Adrenal gland (tissue), 12 donors: ENCODE results near the gene ISG20L2. TPM values are rescaled to one million over a fixed set of nuclear protein-coding genes. Genes with fewer than 3 reads are reported as not detected.
"Not testable (repeated sequence)": the region's sequence is repeated elsewhere in the genome, so short reads cannot be mapped to it uniquely, and the experiment has no call there.

ENCODE experiments used
- DNase-seq, 7 donors: peaks; one replicate each; pipeline ENCODE4 v3.0.0-alpha.2; 2019 to 2020
- H3K27ac ChIP-seq, 5 donors: fragments of 200-600 bp; sonication (generic) in 4 of 5; 1 replicate in 3 of 5; 2 replicates in 2 of 5; pipeline versions ENCODE4 v1.5.1 to v1.8.0; 2016 to 2020; ENCODE audit warnings: mild to moderate bottlenecking in 1 of 5
- H3K27me3 ChIP-seq: fragments of 200-600 bp; 2 replicates; pipeline ENCODE4 v1.8.0; 2021
- H3K36me3 ChIP-seq, 2 donors: fragments of 200-600 bp; replicated peaks in 1 of 2; 1 replicate in 1 of 2; 2 replicates in 1 of 2; pipeline versions ENCODE4 v1.5.1 to v1.8.0; 2018 to 2022
- H3K4me1 ChIP-seq, 2 donors: fragments of 200-600 bp; replicated peaks in 1 of 2; 1 replicate in 1 of 2; 2 replicates in 1 of 2; pipeline versions ENCODE4 v1.5.1 to v1.8.0; 2018 to 2021
- H3K4me3 ChIP-seq, 4 donors: fragments of 200-600 bp; sonication (generic) in 3 of 4; one replicate each; pipeline ENCODE4 v1.5.1; 2016 to 2018
- H3K9me3 ChIP-seq, 3 donors: fragments of 200-600 bp; sonication (generic) in 1 of 3; replicated peaks in 1 of 3; 1 replicate in 2 of 3; 2 replicates in 1 of 3; pipeline versions ENCODE4 v1.5.1 to v1.8.0; 2016 to 2021
- POLR2A ChIP-seq, 2 donors: fragments of 450-650 bp; IDR thresholded peaks; one replicate each; pipeline ENCODE4 v1.6.1; 2017; ENCODE audit warnings: antibody characterized with exemption in 2 of 2, mild to moderate bottlenecking in 2 of 2, moderate library complexity in 1 of 2
- WGBS, 4 donors: extraction: QIAGEN DNeasy Blood & Tissue Kit in 2 of 4; methylation state at CpG; one replicate each; pipeline versions ENCODE4 v1.1.5 to v1.1.7; 2013 to 2017; 5-methylcytosine and 5-hydroxymethylcytosine counted together
- intact Hi-C, 2 donors: fragments of 100-400 bp; cut with DNase I; formaldehyde crosslinking; loops; one replicate each; pipeline versions ENCODE4 v1.14.1 to v1.15.0; 2022 to 2023
- polyA plus RNA-seq, 3 donors: library from polyadenylated mRNA; stranded (reverse); fragments of 200-250 nt in 2 of 3; fragments of 350-450 nt in 1 of 3; fragmentation: Illumina TruSeq in 1 of 3; extraction: RNeasy Lipid Tissue Mini Kit (QIAGEN cat#74804) in 1 of 3; gene quantifications; one replicate each; pipeline ENCODE4 v1.2.3, GENCODE V29; 2013 to 2014
- total RNA-seq, 9 donors: library from RNA; depleted of rRNA in 4 of 9; stranded (reverse); fragments of >200 nt in 4 of 9; fragments of 120-200 nt in 1 of 9; fragmentation: NEBNext Ultra II Directional in 1 of 9; extraction: Animal tissue kit (Norgen Biotek cat#: 25700) in 1 of 9; gene quantifications; one replicate each; pipeline versions ENCODE4 v1.1.0 to v1.2.4, GENCODE V29; 2013 to 2023
- TF ChIP-seq, protein P1 (sequence below), 6 experiments: fragments of 450-650 bp in 4 of 6; fragments of 200-600 bp in 2 of 6; sonication (generic) in 1 of 6; IDR thresholded peaks; 1 replicate in 5 of 6; 2 replicates in 1 of 6; pipeline versions ENCODE4 v1.5.1 to v1.8.0; 2016 to 2021; ENCODE audit warnings: antibody characterized with exemption in 6 of 6, mild to moderate bottlenecking in 2 of 6, moderate library complexity in 1 of 6
- donor health status: healthy with polysubstance abuse.
- donor health status: Bipolar disorder and iron deficiency.
- donor health status: DM: yes; HTN: yes; CAD: no.
- donor health status: DM: no; HTN: no; CAD: no.
- donor health status: DM: no; HTN: no; CAD: no.
- donor health status: DM: yes; HTN: yes; CAD: no.

The ISG20L2 gene
- total and polyA plus RNA-seq, 12 donors = 5.5 to 40.0 (median 18.3) TPM

- Histone ChIP-seq H3K36me3 (no peaks in the 10 kb centered on the region), H3K4me1 (no peaks in the 10 kb centered on the region), H3K4me3 (no peak overlapping the region), H3K27me3 (no peaks in the 10 kb centered on the region), H3K9me3 (no peaks in the 10 kb centered on the region), H3K27ac (no peak overlapping the region)
- 47 to 68% (median 61%) methylated on average over 4 to 6 of the region's 6 CpGs for WGBS, 4 donors
- peak in 1 of 7 donors; percentile 7 for DNase-seq
- TF ChIP-seq POLR2A (IDR thresholded peaks at IDR 0.05) = no peak
- intact Hi-C loops = no loop called here
Measured at GRCh38 chr1:156760092-156760795, 31.7 kb upstream of the ISG20L2 start.

- H3K27ac ChIP-seq, H3K36me3 ChIP-seq, intact Hi-C loops, H3K9me3 ChIP-seq, H3K4me3 ChIP-seq, H3K4me1 ChIP-seq, H3K27me3 ChIP-seq: not testable (repeated sequence)
- 91 to 98% (median 96%) methylated on average over 10 of the region's 10 CpGs for WGBS, 4 donors
- peak in 1 of 7 donors; percentile 8 for DNase-seq
Measured at GRCh38 chr1:156757572-156758253, 29.1 kb upstream of the ISG20L2 start.

DNA sequence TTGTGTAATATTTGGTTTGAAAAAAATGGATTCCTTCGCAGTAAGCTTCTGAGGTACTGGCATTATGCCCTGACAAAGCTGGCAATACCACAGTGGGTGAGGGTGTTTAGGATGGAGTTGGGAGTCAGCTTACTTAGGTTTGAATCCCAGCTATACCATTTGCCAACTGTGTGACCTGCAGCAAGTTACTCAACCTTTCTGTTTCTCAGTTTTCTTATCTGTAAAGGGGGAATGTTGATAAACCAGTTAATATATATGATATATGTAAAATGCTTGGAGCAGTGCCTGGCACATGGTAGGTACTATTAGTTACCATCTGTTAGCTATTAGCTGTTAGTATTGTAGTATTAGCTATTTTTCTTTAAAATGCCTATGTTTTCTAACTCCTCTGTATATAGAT lies 27.8 kb upstream of the ISG20L2 start:
- 91 to 100% (median 97%) methylated on average over 1 of the region's 1 CpG for WGBS, 4 donors
- peak in 1 of 7 donors; percentile 0 for DNase-seq
- intact Hi-C loops = no loop called here
- Histone ChIP-seq H3K27ac (no peak overlapping the region), H3K36me3 (no peaks in the 10 kb centered on the region), H3K4me1 (peaks cover 11 to 13% of the 10 kb centered on the region in 2 donors), H3K4me3 (no peak overlapping the region), H3K9me3 (no peaks in the 10 kb centered on the region), H3K27me3 (no peaks in the 10 kb centered on the region)
- TF ChIP-seq, protein P1, sequence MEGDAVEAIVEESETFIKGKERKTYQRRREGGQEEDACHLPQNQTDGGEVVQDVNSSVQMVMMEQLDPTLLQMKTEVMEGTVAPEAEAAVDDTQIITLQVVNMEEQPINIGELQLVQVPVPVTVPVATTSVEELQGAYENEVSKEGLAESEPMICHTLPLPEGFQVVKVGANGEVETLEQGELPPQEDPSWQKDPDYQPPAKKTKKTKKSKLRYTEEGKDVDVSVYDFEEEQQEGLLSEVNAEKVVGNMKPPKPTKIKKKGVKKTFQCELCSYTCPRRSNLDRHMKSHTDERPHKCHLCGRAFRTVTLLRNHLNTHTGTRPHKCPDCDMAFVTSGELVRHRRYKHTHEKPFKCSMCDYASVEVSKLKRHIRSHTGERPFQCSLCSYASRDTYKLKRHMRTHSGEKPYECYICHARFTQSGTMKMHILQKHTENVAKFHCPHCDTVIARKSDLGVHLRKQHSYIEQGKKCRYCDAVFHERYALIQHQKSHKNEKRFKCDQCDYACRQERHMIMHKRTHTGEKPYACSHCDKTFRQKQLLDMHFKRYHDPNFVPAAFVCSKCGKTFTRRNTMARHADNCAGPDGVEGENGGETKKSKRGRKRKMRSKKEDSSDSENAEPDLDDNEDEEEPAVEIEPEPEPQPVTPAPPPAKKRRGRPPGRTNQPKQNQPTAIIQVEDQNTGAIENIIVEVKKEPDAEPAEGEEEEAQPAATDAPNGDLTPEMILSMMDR (IDR thresholded peaks at IDR 0.05) = no peak
- no peak for TF ChIP-seq POLR2A (IDR thresholded peaks at IDR 0.05)

DNA sequence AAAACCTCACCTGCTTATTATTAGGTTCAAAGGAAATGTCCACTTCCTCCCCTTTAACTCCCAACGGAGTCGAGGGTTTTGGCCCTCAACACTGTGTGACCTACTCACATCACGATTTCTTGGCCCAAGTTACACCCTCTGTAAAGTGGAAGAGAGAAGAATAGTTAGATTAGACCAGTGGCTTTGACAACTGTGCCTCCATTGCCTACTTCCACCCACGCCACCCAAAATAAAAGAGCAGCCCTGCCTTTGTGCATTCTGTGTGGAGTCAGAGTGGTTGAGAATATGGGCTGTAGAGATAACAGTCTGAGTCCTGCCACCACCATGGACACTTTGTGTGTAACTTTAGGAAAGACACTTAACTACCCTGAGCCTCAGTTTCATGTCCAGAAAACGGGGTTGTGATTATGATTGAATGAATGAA lies 27.0 kb upstream of the ISG20L2 start:
- Histone ChIP-seq H3K4me3 (no peak overlapping the region), H3K27ac (no peak overlapping the region), H3K36me3 (no peaks in the 10 kb centered on the region), H3K27me3 (no peaks in the 10 kb centered on the region), H3K4me1 (peaks cover 11 to 13% of the 10 kb centered on the region in 2 donors), H3K9me3 (no peaks in the 10 kb centered on the region)
- intact Hi-C loops = no loop called here
- TF ChIP-seq, protein P1 (IDR thresholded peaks at IDR 0.05) = no peak
- no peak for TF ChIP-seq POLR2A (IDR thresholded peaks at IDR 0.05)
- 71 to 78% (median 75%) methylated on average over 5 of the region's 5 CpGs for WGBS, 4 donors
- DNase-seq = no peak

GRCh38 chr1:156754219-156754618 lies 25.7 kb upstream of the ISG20L2 start:
- DNase-seq = no peak
- Histone ChIP-seq H3K4me1 (peaks cover 23 to 25% of the 10 kb centered on the region in 2 donors), H3K27ac (no peak overlapping the region), H3K9me3 (no peaks in the 10 kb centered on the region), H3K27me3 (no peaks in the 10 kb centered on the region), H3K4me3 (no peak overlapping the region), H3K36me3 (no peaks in the 10 kb centered on the region)
- intact Hi-C loops = no loop called here
- no peak for TF ChIP-seq POLR2A (IDR thresholded peaks at IDR 0.05)
- TF ChIP-seq, protein P1 (IDR thresholded peaks at IDR 0.05) = no peak
- WGBS, 4 donors = 79 to 84% (median 82%) methylated on average over 7 to 8 of the region's 8 CpGs
